GM23338 (cell line): ENCODE data around the gene HAPLN3. TPM values are rescaled to one million over a fixed set of nuclear protein-coding genes. Genes with fewer than 3 reads are reported as not detected.

Source experiments
- ATAC-seq: fragments of 200-7000 bp; cut with Tn5 transposase; 3 replicates; pipeline ENCODE4 v1.9.1; 2020
- DNase-seq: peaks from one replicate; pipeline ENCODE4 v3.0.0-alpha.2; 2015; ENCODE audit warnings: low spot score
- H2AFZ ChIP-seq: fragments of 200-600 bp; sonication (generic); 2 replicates; pipeline ENCODE4 v1.8.0; 2016; ENCODE audit warnings: antibody characterized with exemption, mild to moderate bottlenecking, moderate library complexity
- H3F3A ChIP-seq: fragments of 200-600 bp; sonication (generic); replicated peaks from 2 replicates; pipeline ENCODE4 v1.8.0; 2017; ENCODE audit warnings: antibody characterized with exemption, mixed run types, low read depth
- H3K27ac ChIP-seq: fragments of 200-600 bp; sonication (generic); 2 replicates; pipeline ENCODE4 v1.6.1; 2016; ENCODE audit warnings: low read depth
- H3K27me3 ChIP-seq: fragments of 200-600 bp; sonication (generic); 2 replicates; pipeline ENCODE4 v1.8.0; 2016; ENCODE audit warnings: mild to moderate bottlenecking, mixed run types, moderate library complexity; ENCODE audit not compliant: insufficient read depth
- H3K36me3 ChIP-seq: fragments of 200-600 bp; sonication (generic); 2 replicates; pipeline ENCODE4 v1.8.0; 2016; ENCODE audit warnings: mild to moderate bottlenecking; ENCODE audit not compliant: insufficient read depth
- H3K4me1 ChIP-seq: fragments of 200-600 bp; sonication (generic); 2 replicates; pipeline ENCODE4 v1.8.0; 2016; ENCODE audit warnings: mild to moderate bottlenecking, moderate library complexity; ENCODE audit not compliant: insufficient read depth
- H3K4me2 ChIP-seq: fragments of 200-600 bp; sonication (generic); 2 replicates; pipeline ENCODE4 v1.7.1; 2017; ENCODE audit warnings: mixed run types
- H3K4me3 ChIP-seq: fragments of 200-600 bp; sonication (generic); 2 replicates; pipeline ENCODE4 v1.6.1; 2016; ENCODE audit warnings: mixed run types
- H3K79me2 ChIP-seq: fragments of 200-600 bp; sonication (generic); replicated peaks from 2 replicates; pipeline ENCODE4 v1.8.0; 2017; ENCODE audit warnings: mild to moderate bottlenecking; ENCODE audit not compliant: insufficient read depth
- H3K9me2 ChIP-seq: fragments of 200-600 bp; sonication (generic); 2 replicates; pipeline ENCODE4 v1.8.0; 2017; ENCODE audit not compliant: insufficient read depth
- H4K20me1 ChIP-seq: fragments of 200-600 bp; sonication (generic); replicated peaks from 2 replicates; pipeline ENCODE4 v1.8.0; 2017; ENCODE audit warnings: mild to moderate bottlenecking; ENCODE audit not compliant: insufficient read depth
- H3K27ac Mint-ChIP-seq: 2 replicates; pipeline ENCODE4 v1.8.0; 2020; ENCODE audit warnings: inconsistent platforms, mild to moderate bottlenecking, moderate library complexity, mixed read lengths
- H3K27me3 Mint-ChIP-seq: 3 replicates; pipeline ENCODE4 v1.8.0; 2022; ENCODE audit warnings: low read depth, mild to moderate bottlenecking, moderate library complexity, mixed read lengths, inconsistent platforms; ENCODE audit not compliant: insufficient read depth, poor library complexity
- H3K36me3 Mint-ChIP-seq: 3 replicates; pipeline ENCODE4 v1.8.0; 2021; ENCODE audit warnings: low read depth, mild to moderate bottlenecking, inconsistent platforms, moderate library complexity, mixed read lengths
- H3K4me1 Mint-ChIP-seq: 3 replicates; pipeline ENCODE4 v1.8.0; 2020; ENCODE audit warnings: mild to moderate bottlenecking, inconsistent platforms, mixed read lengths
- H3K4me3 Mint-ChIP-seq: 3 replicates; pipeline ENCODE4 v1.8.0; 2021; ENCODE audit warnings: moderate library complexity, mild to moderate bottlenecking, inconsistent platforms, mixed read lengths
- H3K9me3 Mint-ChIP-seq: 3 replicates; pipeline ENCODE4 v1.8.0; 2020; ENCODE audit warnings: moderate library complexity, mild to moderate bottlenecking, inconsistent platforms, mixed read lengths
- CREB1 ChIP-seq: fragments of 250-450 bp; sonication (Bioruptor Pico); IDR thresholded peaks from 2 replicates; pipeline ENCODE4 v1.5.0; 2020; ENCODE audit warnings: low read depth, mild to moderate bottlenecking, moderate library complexity
- ETS1 ChIP-seq: IDR thresholded peaks from 2 replicates; pipeline ENCODE4 v1.6.1; 2016; ENCODE audit warnings: antibody characterized with exemption
- EZH2phosphoT487 ChIP-seq: fragments of 200-600 bp; sonication (generic); IDR thresholded peaks from one replicate; pipeline ENCODE4 v1.8.1; 2018; ENCODE audit warnings: antibody characterized with exemption; ENCODE audit not compliant: unreplicated experiment
- POLR2AphosphoS5 ChIP-seq: IDR thresholded peaks from 2 replicates; pipeline ENCODE4 v1.6.1; 2016; ENCODE audit warnings: antibody characterized with exemption, low read depth
- STAT1 ChIP-seq: IDR thresholded peaks from one replicate; pipeline ENCODE4 v1.6.1; 2016; ENCODE audit warnings: antibody characterized with exemption; ENCODE audit not compliant: unreplicated experiment
- ZNF114 ChIP-seq: fragments of 250-450 bp; sonication (Bioruptor Pico); IDR thresholded peaks from 2 replicates; pipeline ENCODE4 v1.5.0; 2020; ENCODE audit warnings: mild to moderate bottlenecking, moderate library complexity
- ZNF462 ChIP-seq: fragments of 250-450 bp; sonication (Bioruptor Pico); IDR thresholded peaks from 2 replicates; pipeline ENCODE4 v1.5.0; 2020; ENCODE audit warnings: mild to moderate bottlenecking, moderate library complexity
- polyA plus RNA-seq: library from polyadenylated mRNA; unstranded; fragments of >200 nt; fragmentation: Nextera tagmentation; extraction: Ambion mirVana; gene quantifications from 2 replicates; pipeline ENCODE4 v1.2.1, GENCODE V29; 2016
- total RNA-seq: library from RNA; depleted of rRNA; stranded (reverse); fragments of >200 nt; shearing (Covaris generic); gene quantifications from 2 replicates; pipeline ENCODE4 v1.2.3, GENCODE V29; 2014
- TF ChIP-seq, protein P1 (sequence below), 2 experiments: fragments of 200-600 bp in 1 of 2; sonication (generic) in 1 of 2; conservative IDR thresholded peaks; 2 replicates each; pipeline versions ENCODE4 v1.5.1 to v1.6.1; 2016 to 2017; ENCODE audit warnings: antibody characterized with exemption in 2 of 2, low read depth in 2 of 2, mild to moderate bottlenecking in 2 of 2, moderate library complexity in 1 of 2

HAPLN3 gene
- total and polyA plus RNA-seq, 2 experiments from 2014 or later = 22.7 to 62.6 TPM

- H3K36me3 Mint-ChIP-seq = peaks cover 51% of the 10 kb centered on the region
Measured at GRCh38 chr15:88878720-88879184, 16.6 kb downstream of the HAPLN3 start.

DNA sequence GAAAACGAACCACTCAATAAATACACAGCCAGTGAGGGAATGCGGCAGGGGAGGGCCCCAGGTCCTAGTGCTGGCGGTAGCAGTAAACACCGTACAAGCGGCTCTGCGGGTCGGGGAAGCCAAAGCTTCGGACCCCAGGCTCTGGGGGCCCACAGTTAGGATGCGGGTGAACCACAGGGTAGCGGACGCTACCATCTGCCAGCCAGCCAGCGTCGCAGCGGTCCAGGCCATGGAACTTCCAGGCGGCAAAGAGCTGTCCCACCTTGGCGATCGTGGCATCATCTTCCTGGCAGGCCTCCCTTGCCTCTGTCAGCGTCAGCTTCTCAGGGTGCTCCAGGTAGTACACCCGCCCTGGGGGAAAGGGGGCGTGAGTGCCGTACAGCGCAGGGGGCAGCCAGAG is 17.4 kb downstream of the HAPLN3 start:
- Mint-ChIP-seq H3K4me3 (no peak overlapping the region), H3K36me3 (peaks cover 43% of the 10 kb centered on the region), H3K27me3 (peaks cover 15% of the 10 kb centered on the region), H3K4me1 (peaks cover 14% of the 10 kb centered on the region), H3K9me3 (no peaks in the 10 kb centered on the region), H3K27ac (no peak overlapping the region)
- Histone ChIP-seq H4K20me1 (no peaks in the 10 kb centered on the region), H3K9me2 (no peaks in the 10 kb centered on the region), H3K79me2 (no peaks in the 10 kb centered on the region), H3F3A (no peaks in the 10 kb centered on the region), H3K27ac (no peak overlapping the region), H2AFZ (no peak overlapping the region), H3K4me2 (no peak overlapping the region), H3K4me1 (peaks cover 6% of the 10 kb centered on the region; the same call in 1 of the 2 replicates), H3K4me3 (no peak overlapping the region), H3K36me3 (no peaks in the 10 kb centered on the region), H3K27me3 (no peaks in the 10 kb centered on the region)
- ATAC-seq (no peak), DNase-seq (no peak)
- TF ChIP-seq EZH2phosphoT487 (no peak), CREB1 (CRISPR knock-in tag) (no peak), ZNF462 (no peak), ZNF114 (no peak), STAT1 (no peak), ETS1 (no peak), POLR2AphosphoS5 (no peak)
- TF ChIP-seq, protein P1, sequence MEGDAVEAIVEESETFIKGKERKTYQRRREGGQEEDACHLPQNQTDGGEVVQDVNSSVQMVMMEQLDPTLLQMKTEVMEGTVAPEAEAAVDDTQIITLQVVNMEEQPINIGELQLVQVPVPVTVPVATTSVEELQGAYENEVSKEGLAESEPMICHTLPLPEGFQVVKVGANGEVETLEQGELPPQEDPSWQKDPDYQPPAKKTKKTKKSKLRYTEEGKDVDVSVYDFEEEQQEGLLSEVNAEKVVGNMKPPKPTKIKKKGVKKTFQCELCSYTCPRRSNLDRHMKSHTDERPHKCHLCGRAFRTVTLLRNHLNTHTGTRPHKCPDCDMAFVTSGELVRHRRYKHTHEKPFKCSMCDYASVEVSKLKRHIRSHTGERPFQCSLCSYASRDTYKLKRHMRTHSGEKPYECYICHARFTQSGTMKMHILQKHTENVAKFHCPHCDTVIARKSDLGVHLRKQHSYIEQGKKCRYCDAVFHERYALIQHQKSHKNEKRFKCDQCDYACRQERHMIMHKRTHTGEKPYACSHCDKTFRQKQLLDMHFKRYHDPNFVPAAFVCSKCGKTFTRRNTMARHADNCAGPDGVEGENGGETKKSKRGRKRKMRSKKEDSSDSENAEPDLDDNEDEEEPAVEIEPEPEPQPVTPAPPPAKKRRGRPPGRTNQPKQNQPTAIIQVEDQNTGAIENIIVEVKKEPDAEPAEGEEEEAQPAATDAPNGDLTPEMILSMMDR (conservative IDR thresholded peaks at IDR 0.05; ENCODE audit: low read depth in 2 of 2) = no peak

More at GRCh38 chr15:88878720-88879184, 16.6 kb downstream of the HAPLN3 start:
- H3K27me3 Mint-ChIP-seq = peaks cover 15% of the 10 kb centered on the region
- Histone ChIP-seq H3K27ac (no peak overlapping the region), H3K79me2 (peaks cover 2% of the 10 kb centered on the region; the same call in 1 of the 2 replicates), H3K9me2 (no peaks in the 10 kb centered on the region), H3K27me3 (no peaks in the 10 kb centered on the region), H3F3A (no peaks in the 10 kb centered on the region), H3K4me2 (no peak overlapping the region), H3K36me3 (no peaks in the 10 kb centered on the region), H3K4me3 (no peak overlapping the region), H3K4me1 (peaks cover 6% of the 10 kb centered on the region; the same call in 1 of the 2 replicates), H4K20me1 (no peaks in the 10 kb centered on the region), H2AFZ (no peak overlapping the region)
- TF ChIP-seq, protein P1 (conservative IDR thresholded peaks at IDR 0.05; ENCODE audit: low read depth in 2 of 2) = peak; percentile 90 to 94
- TF ChIP-seq STAT1 = no peak
- peak; percentile 92 for ATAC-seq
- H3K27ac Mint-ChIP-seq = no peak overlapping the region
- no peaks in the 10 kb centered on the region for H3K9me3 Mint-ChIP-seq
- H3K4me3 Mint-ChIP-seq = no peak overlapping the region
- DNase-seq = peak; percentile 93
- H3K4me1 Mint-ChIP-seq = peaks cover 11% of the 10 kb centered on the region
